Measurements from ENCODE around the gene DGKQ. TPM values are rescaled to one million over a fixed set of nuclear protein-coding genes. Genes with fewer than 3 reads are reported as not detected.
A peak's percentile ranks its signal among the peaks of the same experiment; 100 is the strongest.

Gene DGKQ
- total and polyA plus RNA-seq, 2 donors from 2014 or later = 3.5 to 13.7 TPM

GRCh38 chr4:914531-914930 is 58.8 kb downstream of the DGKQ start:
- intact Hi-C loops (cut with DNase I) = no loop called here
- peaks cover 0 to 3% (median 0%) of the 10 kb centered on the region in 3 donors for H3K4me1 ChIP-seq (ENCODE audit: control insufficient read depth in 2 of 3, insufficient read depth in 2 of 3, low read depth in 1 of 3, low read length in 3 of 3)
- no peak overlapping the region for H3K9ac ChIP-seq (ENCODE audit: low read length in 3 of 3)
- no peaks in the 10 kb centered on the region for H3K27me3 ChIP-seq (ENCODE audit: control insufficient read depth, insufficient read depth, low read length)
- TF ChIP-seq, protein P1, sequence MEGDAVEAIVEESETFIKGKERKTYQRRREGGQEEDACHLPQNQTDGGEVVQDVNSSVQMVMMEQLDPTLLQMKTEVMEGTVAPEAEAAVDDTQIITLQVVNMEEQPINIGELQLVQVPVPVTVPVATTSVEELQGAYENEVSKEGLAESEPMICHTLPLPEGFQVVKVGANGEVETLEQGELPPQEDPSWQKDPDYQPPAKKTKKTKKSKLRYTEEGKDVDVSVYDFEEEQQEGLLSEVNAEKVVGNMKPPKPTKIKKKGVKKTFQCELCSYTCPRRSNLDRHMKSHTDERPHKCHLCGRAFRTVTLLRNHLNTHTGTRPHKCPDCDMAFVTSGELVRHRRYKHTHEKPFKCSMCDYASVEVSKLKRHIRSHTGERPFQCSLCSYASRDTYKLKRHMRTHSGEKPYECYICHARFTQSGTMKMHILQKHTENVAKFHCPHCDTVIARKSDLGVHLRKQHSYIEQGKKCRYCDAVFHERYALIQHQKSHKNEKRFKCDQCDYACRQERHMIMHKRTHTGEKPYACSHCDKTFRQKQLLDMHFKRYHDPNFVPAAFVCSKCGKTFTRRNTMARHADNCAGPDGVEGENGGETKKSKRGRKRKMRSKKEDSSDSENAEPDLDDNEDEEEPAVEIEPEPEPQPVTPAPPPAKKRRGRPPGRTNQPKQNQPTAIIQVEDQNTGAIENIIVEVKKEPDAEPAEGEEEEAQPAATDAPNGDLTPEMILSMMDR (IDR thresholded peaks at IDR 0.05; ENCODE audit: borderline replicate concordance, extremely low read depth, insufficient read depth) = no peak
- no peak overlapping the region for H3K27ac ChIP-seq (ENCODE audit: low read depth in 2 of 2, low read length in 2 of 2)
- peaks cover 0 to 2% (median 0%) of the 10 kb centered on the region in 3 donors for H3K9me3 ChIP-seq (ENCODE audit: control insufficient read depth in 2 of 3, insufficient read depth in 1 of 3, low read length in 3 of 3)
- DNase-seq (peak in 2 of 5 donors; percentile 43 to 45), FAIRE-seq (no peak)
- H3K36me3 ChIP-seq (ENCODE audit: control insufficient read depth in 2 of 3, insufficient read depth in 3 of 3, low read length in 3 of 3) = peaks cover 0 to 20% (median 8%) of the 10 kb centered on the region in 3 donors
- H3K4me3 ChIP-seq (ENCODE audit: low read length in 3 of 3) = no peak overlapping the region

GRCh38 chr4:913280-913618 is 60.1 kb downstream of the DGKQ start:
- peak in 4 of 5 donors; percentile 30 to 39 (median 34) for DNase-seq
- no peak for FAIRE-seq
- Histone ChIP-seq H3K4me1 (ENCODE audit: control insufficient read depth in 2 of 3, insufficient read depth in 2 of 3, low read depth in 1 of 3, low read length in 3 of 3) (peaks cover 0 to 3% (median 0%) of the 10 kb centered on the region in 3 donors), H3K9ac (ENCODE audit: low read length in 3 of 3) (no peak overlapping the region), H3K4me3 (ENCODE audit: low read length in 3 of 3) (no peak overlapping the region), H3K36me3 (ENCODE audit: control insufficient read depth in 2 of 3, insufficient read depth in 3 of 3, low read length in 3 of 3) (peaks cover 0 to 20% (median 8%) of the 10 kb centered on the region in 3 donors), H3K27ac (ENCODE audit: low read depth in 2 of 2, low read length in 2 of 2) (no peak overlapping the region), H3K27me3 (ENCODE audit: control insufficient read depth, insufficient read depth, low read length) (no peaks in the 10 kb centered on the region), H3K9me3 (ENCODE audit: control insufficient read depth in 2 of 3, insufficient read depth in 1 of 3, low read length in 3 of 3) (no peaks in the 10 kb centered on the region)
- intact Hi-C loops (cut with DNase I) = no loop called here
- TF ChIP-seq, protein P1 (IDR thresholded peaks at IDR 0.05; ENCODE audit: borderline replicate concordance, extremely low read depth, insufficient read depth) = no peak

- Histone ChIP-seq H3K36me3 (ENCODE audit: control insufficient read depth in 2 of 3, insufficient read depth in 3 of 3, low read length in 3 of 3) (peaks cover 0 to 20% (median 8%) of the 10 kb centered on the region in 3 donors), H3K4me3 (ENCODE audit: low read length in 3 of 3) (no peak overlapping the region), H3K4me1 (ENCODE audit: control insufficient read depth in 2 of 3, insufficient read depth in 2 of 3, low read depth in 1 of 3, low read length in 3 of 3) (peaks cover 0 to 3% (median 0%) of the 10 kb centered on the region in 3 donors), H3K27me3 (ENCODE audit: control insufficient read depth, insufficient read depth, low read length) (no peaks in the 10 kb centered on the region), H3K27ac (ENCODE audit: low read depth in 2 of 2, low read length in 2 of 2) (peak overlapping the region in 1 of 2 donors; percentile 32), H3K9me3 (ENCODE audit: control insufficient read depth in 2 of 3, insufficient read depth in 1 of 3, low read length in 3 of 3) (no peaks in the 10 kb centered on the region), H3K9ac (ENCODE audit: low read length in 3 of 3) (no peak overlapping the region)
- TF ChIP-seq, protein P1 (IDR thresholded peaks at IDR 0.05; ENCODE audit: borderline replicate concordance, extremely low read depth, insufficient read depth) = no peak
- DNase-seq (peak in 1 of 5 donors; percentile 60), FAIRE-seq (no peak)
- intact Hi-C loops (cut with DNase I) = no loop called here
Observed at GRCh38 chr4:912548-913279, 60.7 kb downstream of the DGKQ start.

Measured in kidney (tissue), 14 donors.